IMR-90 (cell line): ENCODE data around the gene ASGR2. TPM values are rescaled to one million over a fixed set of nuclear protein-coding genes. Genes with fewer than 3 reads are reported as not detected.

ENCODE experiments used
- ATAC-seq: fragments of 200-7000 bp; cut with Tn5 transposase; 2 replicates; pipeline ENCODE4 v1.9.1; 2020; ENCODE audit warnings: low read depth, mild to moderate bottlenecking, moderate library complexity
- BruUV-seq: library from RNA; stranded (reverse); fragments of 400-500 nt; replicated peaks from 2 replicates; lab custom pipeline; 2021; lab: Mats Ljungman, UMichigan
- CTCF ChIA-PET: fragments of 300-600 bp; formaldehyde crosslinking; extraction: SDS; loops from one replicate; lab custom pipeline; 2021; ENCODE audit warnings: antibody characterized with exemption; lab: Yijun Ruan, JAX
- POLR2A ChIA-PET: fragments of 300-600 bp; sonication (Branson Sonifier 250); formaldehyde crosslinking; loops from one replicate; lab custom pipeline; 2022; ENCODE audit warnings: antibody characterized with exemption; ENCODE audit not compliant: unreplicated experiment; lab: Charles Lee
- DNase-seq: peaks from one replicate; pipeline ENCODE4 v3.0.0; 2013
- H2AFZ ChIP-seq: replicated peaks from 2 replicates; pipeline ENCODE3; 2013; ENCODE audit warnings: low read length, mild to moderate bottlenecking; ENCODE audit not compliant: poor library complexity
- H2AK5ac ChIP-seq: 2 replicates; pipeline ENCODE4 v1.6.1; 2013; ENCODE audit warnings: low read depth, low read length, inconsistent platforms
- H2AK9ac ChIP-seq: replicated peaks from 2 replicates; pipeline ENCODE3; 2013; ENCODE audit warnings: mild to moderate bottlenecking, low read depth, low read length, moderate library complexity; ENCODE audit not compliant: poor library complexity
- H2BK120ac ChIP-seq: 2 replicates; pipeline ENCODE4 v1.6.1; 2013; ENCODE audit warnings: low read depth, low read length, inconsistent platforms
- H2BK15ac ChIP-seq: 3 replicates; pipeline ENCODE4 v1.6.1; 2013; ENCODE audit warnings: low read depth, low read length, inconsistent platforms
- H2BK20ac ChIP-seq: 2 replicates; pipeline ENCODE4 v1.6.1; 2013; ENCODE audit warnings: low read depth, mild to moderate bottlenecking, inconsistent platforms, low read length, moderate library complexity
- H2BK5ac ChIP-seq: 2 replicates; pipeline ENCODE4 v1.6.1; 2013; ENCODE audit warnings: mild to moderate bottlenecking, low read depth, low read length, inconsistent platforms; ENCODE audit not compliant: poor library complexity, severe bottlenecking
- H3K14ac ChIP-seq: replicated peaks from 2 replicates; pipeline ENCODE4 v1.6.1; 2013; ENCODE audit warnings: low read depth, low read length, inconsistent platforms
- H3K18ac ChIP-seq: 2 replicates; pipeline ENCODE4 v1.6.1; 2013; ENCODE audit warnings: low read depth, low read length, control low read depth
- H3K23ac ChIP-seq: 2 replicates; pipeline ENCODE4 v1.6.1; 2013; ENCODE audit warnings: low read depth, low read length, inconsistent platforms
- H3K27ac ChIP-seq: 2 replicates; pipeline ENCODE4 v1.5.1; 2013; ENCODE audit warnings: mild to moderate bottlenecking, control low read depth, low read length; ENCODE audit not compliant: insufficient read depth
- H3K27me3 ChIP-seq: 2 replicates; pipeline ENCODE4 v1.6.1; 2013; ENCODE audit warnings: low read length; ENCODE audit not compliant: control insufficient read depth, insufficient read depth
- H3K36me3 ChIP-seq: 2 replicates; pipeline ENCODE4 v1.6.1; 2013; ENCODE audit warnings: low read length, mixed read lengths; ENCODE audit not compliant: control insufficient read depth, insufficient read depth
- H3K4ac ChIP-seq: 2 replicates; pipeline ENCODE4 v1.6.1; 2013; ENCODE audit warnings: low read depth, low read length, inconsistent platforms
- H3K4me1 ChIP-seq: 2 replicates; pipeline ENCODE4 v1.6.1; 2013; ENCODE audit warnings: low read length, mixed read lengths; ENCODE audit not compliant: control insufficient read depth, insufficient read depth
- H3K4me2 ChIP-seq: 2 replicates; pipeline ENCODE4 v1.6.1; 2013; ENCODE audit warnings: low read depth, mild to moderate bottlenecking, control low read depth, low read length, moderate library complexity
- H3K4me3 ChIP-seq: 2 replicates; pipeline ENCODE4 v1.5.1; 2013; ENCODE audit warnings: low read depth, mild to moderate bottlenecking, control low read depth, low read length, moderate library complexity; ENCODE audit not compliant: insufficient read depth
- H3K56ac ChIP-seq: 2 replicates; pipeline ENCODE4 v1.6.1; 2013; ENCODE audit warnings: low read length, inconsistent platforms; ENCODE audit not compliant: insufficient read depth; ENCODE audit errors: extremely low read depth
- H3K79me1 ChIP-seq, 2 experiments: 2 replicates each; pipeline ENCODE4 v1.6.1; 2013; ENCODE audit warnings: low read length in 2 of 2, inconsistent platforms in 1 of 2, low read depth in 1 of 2
- H3K9ac ChIP-seq: 2 replicates; pipeline ENCODE4 v1.6.1; 2013; ENCODE audit warnings: low read depth, low read length, control low read depth
- H3K9me1 ChIP-seq: 2 replicates; pipeline ENCODE4 v1.6.1; 2013; ENCODE audit warnings: low read length, inconsistent platforms; ENCODE audit not compliant: insufficient read depth
- H3K9me3 ChIP-seq: 2 replicates; pipeline ENCODE4 v1.6.1; 2013; ENCODE audit warnings: low read length; ENCODE audit not compliant: control insufficient read depth, insufficient read depth
- H4K20me1 ChIP-seq: 2 replicates; pipeline ENCODE4 v1.6.1; 2013; ENCODE audit warnings: low read length, inconsistent platforms; ENCODE audit not compliant: insufficient read depth
- H4K5ac ChIP-seq: 2 replicates; pipeline ENCODE4 v1.6.1; 2013; ENCODE audit warnings: mild to moderate bottlenecking, low read depth, low read length, control low read depth
- H4K8ac ChIP-seq, 2 experiments: 2 replicates each; pipeline ENCODE4 v1.6.1; 2013; ENCODE audit warnings: low read depth in 2 of 2, low read length in 2 of 2, control low read depth in 1 of 2, inconsistent platforms in 1 of 2
- H4K91ac ChIP-seq: 2 replicates; pipeline ENCODE4 v1.6.1; 2013; ENCODE audit warnings: low read depth, low read length, inconsistent platforms; ENCODE audit not compliant: insufficient read depth
- CEBPB ChIP-seq: IDR thresholded peaks from 2 replicates; pipeline ENCODE4 v1.6.1; 2012; ENCODE audit warnings: low read depth, low read length, improper control_type of control experiment
- CHD1 ChIP-seq: IDR thresholded peaks from 2 replicates; pipeline ENCODE4 v1.6.1; 2012; ENCODE audit warnings: low read depth, low read length, improper control_type of control experiment
- FOS ChIP-seq: fragments of 150-350 bp; IDR thresholded peaks from 2 replicates; pipeline ENCODE4 v1.6.1; 2016; ENCODE audit warnings: low read depth, low read length
- MAFK ChIP-seq: IDR thresholded peaks from 2 replicates; pipeline ENCODE4 v1.6.1; 2012; ENCODE audit warnings: low read depth, low read length, improper control_type of control experiment
- MAZ ChIP-seq: IDR thresholded peaks from 2 replicates; pipeline ENCODE4 v1.6.1; 2012; ENCODE audit warnings: low read depth, mild to moderate bottlenecking, low read length, improper control_type of control experiment, moderate library complexity, borderline replicate concordance
- MXI1 ChIP-seq: IDR thresholded peaks from 2 replicates; pipeline ENCODE4 v1.6.1; 2012; ENCODE audit warnings: low read depth, mild to moderate bottlenecking, low read length, moderate library complexity, borderline replicate concordance
- NFE2L2 ChIP-seq: fragments of 150-350 bp; IDR thresholded peaks from 2 replicates; pipeline ENCODE4 v1.6.1; 2016; ENCODE audit warnings: low read depth, mild to moderate bottlenecking, low read length
- POLR2A ChIP-seq: IDR thresholded peaks from 2 replicates; pipeline ENCODE4 v1.6.1; 2012; ENCODE audit warnings: mild to moderate bottlenecking, low read depth, low read length
- RAD21 ChIP-seq: IDR thresholded peaks from 2 replicates; pipeline ENCODE4 v1.6.1; 2012; ENCODE audit warnings: low read length, improper control_type of control experiment
- RCOR1 ChIP-seq: IDR thresholded peaks from 2 replicates; pipeline ENCODE4 v1.6.1; 2012; ENCODE audit warnings: mild to moderate bottlenecking, low read length, improper control_type of control experiment; ENCODE audit not compliant: insufficient replicate concordance
- RFX5 ChIP-seq: IDR thresholded peaks from 2 replicates; pipeline ENCODE4 v1.8.0; 2012; ENCODE audit warnings: low read depth, mild to moderate bottlenecking, low read length, moderate library complexity
- SMC3 ChIP-seq: fragments of 150-350 bp; IDR thresholded peaks from 2 replicates; pipeline ENCODE4 v1.6.1; 2016; ENCODE audit warnings: low read depth, mild to moderate bottlenecking, antibody characterized with exemption, low read length, moderate library complexity
- WGBS, 2 experiments: methylation state at CpG; one replicate each; pipeline versions ENCODE4 v1.1.5 to v1.1.7; 2013; ENCODE audit warnings: missing lambda C conversion rate in 2 of 2; ENCODE audit not compliant: insufficient read length in 1 of 2; ENCODE audit errors: extremely low coverage in 2 of 2; 5-methylcytosine and 5-hydroxymethylcytosine counted together
- dilution Hi-C: fragments of 300-500 bp; cut with HindIII; formaldehyde crosslinking; loops from one replicate; pipeline ENCODE4 v1.14.3; 2018; ENCODE audit warnings: low sequenced_read_pairs; ENCODE audit not compliant: unreplicated experiment
- in situ Hi-C: fragments of 300-500 bp; cut with MboI; formaldehyde crosslinking; loops from 3 replicates; pipeline ENCODE4 v1.14.3; 2019; ENCODE audit warnings: low sequenced_read_pairs, inconsistent platforms, mixed read lengths
- intact Hi-C: fragments of 100-400 bp; cut with micrococcal nuclease; formaldehyde crosslinking; loops from 2 replicates; pipeline ENCODE4 v1.10.0; 2022
- polyA plus RNA-seq, 3 experiments: library from polyadenylated mRNA; depleted of rRNA; stranded (reverse); fragments of >200 nt; gene quantifications; 2 replicates each; pipeline ENCODE4 v1.2.3, GENCODE V29; 2012; ENCODE audit warnings: low replicate concordance in 1 of 3
- total RNA-seq: library from RNA; depleted of rRNA; stranded (reverse); fragments of >200 nt; gene quantifications from 2 replicates; pipeline ENCODE4 v1.2.3, GENCODE V29; 2012
- TF ChIP-seq, protein P1 (sequence below): conservative IDR thresholded peaks from 2 replicates; pipeline ENCODE4 v1.5.1; 2012; ENCODE audit warnings: mild to moderate bottlenecking, low read depth, low read length, improper control_type of control experiment
- TF ChIP-seq, protein P2 (sequence below): fragments of 150-350 bp; IDR thresholded peaks from 2 replicates; pipeline ENCODE4 v1.6.1; 2017; ENCODE audit warnings: mild to moderate bottlenecking, antibody characterized with exemption, low read length, low read depth

ASGR2 gene
- total and polyA plus RNA-seq, 2 of the 4 experiments (the other 2 are of a cell fraction): not detected

DNA sequence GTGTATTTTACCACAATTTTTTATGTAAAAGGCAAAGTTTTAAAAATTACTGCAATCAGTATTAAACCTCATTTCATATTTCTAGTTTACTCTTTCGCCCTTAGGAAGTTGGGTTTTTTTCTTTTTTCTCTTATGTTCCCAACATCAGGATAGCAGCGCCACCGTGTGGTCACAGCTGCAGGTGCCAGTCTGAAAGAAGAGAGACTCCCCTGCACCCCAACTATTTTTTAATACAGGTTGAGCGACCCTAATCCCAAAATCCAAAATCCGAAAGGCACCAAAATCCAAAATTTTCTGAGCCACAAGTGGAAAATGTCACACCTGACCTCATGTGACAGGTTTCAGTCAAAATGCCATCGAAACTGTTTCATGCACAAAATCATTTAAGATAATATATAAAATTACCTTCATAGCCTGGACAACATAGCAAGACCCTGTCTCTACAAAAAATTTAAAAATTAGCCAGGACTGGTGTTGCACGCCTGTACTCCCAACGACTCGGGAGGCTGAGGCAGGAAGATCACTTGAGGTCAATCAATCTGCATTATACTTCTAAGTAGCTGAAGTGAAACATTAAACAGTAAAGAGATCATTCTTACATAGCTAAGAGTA lies 21.8 kb upstream of the ASGR2 start:
- WGBS, 2 experiments: no CpG with 5 or more reads among the region's 9 CpGs

More for the DNA sequence above, 21.8 kb upstream of the ASGR2 start:
- Histone ChIP-seq H3K56ac (no peak overlapping the region), H2BK120ac (no peak overlapping the region), H2AFZ (no peak overlapping the region), H2AK5ac (no peak overlapping the region), H3K27me3 (peaks cover 47% of the 10 kb centered on the region), H3K27ac (no peak overlapping the region), H4K20me1 (no peaks in the 10 kb centered on the region), H2BK5ac (no peak overlapping the region), H4K8ac (no peak overlapping the region), H4K5ac (no peak overlapping the region), H2BK20ac (no peak overlapping the region), H3K9me3 (no peaks in the 10 kb centered on the region), H3K23ac (no peak overlapping the region), H2AK9ac (no peak overlapping the region), H3K4me2 (no peak overlapping the region), H2BK15ac (no peak overlapping the region), H3K9ac (no peak overlapping the region), H3K79me1 (no peaks in the 10 kb centered on the region), H4K91ac (no peak overlapping the region), H3K18ac (no peak overlapping the region), H3K4me1 (no peaks in the 10 kb centered on the region), H3K4ac (no peak overlapping the region), H3K14ac (no peak overlapping the region), H3K36me3 (no peaks in the 10 kb centered on the region), H3K4me3 (no peak overlapping the region), H3K9me1 (no peaks in the 10 kb centered on the region)
- ChIA-PET POLR2A (no interaction called here), CTCF (interaction anchor here (0.8 to 3.2 kb wide), 6 partner anchors 10 to 91 kb away, joined by 3 to 21 read pairs (median 6); no protein-coding TSS in a partner anchor)
- peak; percentile 69 for DNase-seq
- dilution Hi-C loops (no loop called here), intact Hi-C loops (loop anchor here (1.0 to 2.0 kb wide), 4 partner anchors 40 to 223 kb away; no protein-coding TSS in a partner anchor), in situ Hi-C loops (loop anchor here (5.0 to 25.0 kb wide), 2 partner anchors 84 to 224 kb away; no protein-coding TSS in a partner anchor)
- BruUV-seq: no TSS peak
- ATAC-seq: peak; percentile 44; the same call in 1 of the 2 replicates
- TF ChIP-seq POLR2A: no peak
- peak; percentile 88 for TF ChIP-seq RAD21
- TF ChIP-seq MAZ: no peak
- TF ChIP-seq RCOR1: no peak
- TF ChIP-seq NFE2L2: no peak
- TF ChIP-seq FOS: no peak
- TF ChIP-seq RFX5: no peak
- no peak for TF ChIP-seq MAFK
- TF ChIP-seq, protein P1, sequence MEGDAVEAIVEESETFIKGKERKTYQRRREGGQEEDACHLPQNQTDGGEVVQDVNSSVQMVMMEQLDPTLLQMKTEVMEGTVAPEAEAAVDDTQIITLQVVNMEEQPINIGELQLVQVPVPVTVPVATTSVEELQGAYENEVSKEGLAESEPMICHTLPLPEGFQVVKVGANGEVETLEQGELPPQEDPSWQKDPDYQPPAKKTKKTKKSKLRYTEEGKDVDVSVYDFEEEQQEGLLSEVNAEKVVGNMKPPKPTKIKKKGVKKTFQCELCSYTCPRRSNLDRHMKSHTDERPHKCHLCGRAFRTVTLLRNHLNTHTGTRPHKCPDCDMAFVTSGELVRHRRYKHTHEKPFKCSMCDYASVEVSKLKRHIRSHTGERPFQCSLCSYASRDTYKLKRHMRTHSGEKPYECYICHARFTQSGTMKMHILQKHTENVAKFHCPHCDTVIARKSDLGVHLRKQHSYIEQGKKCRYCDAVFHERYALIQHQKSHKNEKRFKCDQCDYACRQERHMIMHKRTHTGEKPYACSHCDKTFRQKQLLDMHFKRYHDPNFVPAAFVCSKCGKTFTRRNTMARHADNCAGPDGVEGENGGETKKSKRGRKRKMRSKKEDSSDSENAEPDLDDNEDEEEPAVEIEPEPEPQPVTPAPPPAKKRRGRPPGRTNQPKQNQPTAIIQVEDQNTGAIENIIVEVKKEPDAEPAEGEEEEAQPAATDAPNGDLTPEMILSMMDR: peak; percentile 90
- peak; percentile 92 for TF ChIP-seq SMC3
- TF ChIP-seq CEBPB: no peak
- TF ChIP-seq, protein P2, sequence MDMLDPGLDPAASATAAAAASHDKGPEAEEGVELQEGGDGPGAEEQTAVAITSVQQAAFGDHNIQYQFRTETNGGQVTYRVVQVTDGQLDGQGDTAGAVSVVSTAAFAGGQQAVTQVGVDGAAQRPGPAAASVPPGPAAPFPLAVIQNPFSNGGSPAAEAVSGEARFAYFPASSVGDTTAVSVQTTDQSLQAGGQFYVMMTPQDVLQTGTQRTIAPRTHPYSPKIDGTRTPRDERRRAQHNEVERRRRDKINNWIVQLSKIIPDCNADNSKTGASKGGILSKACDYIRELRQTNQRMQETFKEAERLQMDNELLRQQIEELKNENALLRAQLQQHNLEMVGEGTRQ: no peak
- no peak for TF ChIP-seq MXI1
- no peak for TF ChIP-seq CHD1
